NCI-H2107 treated with DMSO at 0.1 percent for 48 hours (cell line): ENCODE data around the gene CCDC136.

Experiments used
- DNase-seq: peaks from one replicate; lab custom pipeline; 2025; ENCODE audit not compliant: unreplicated experiment; lab: John Stamatoyannopoulos, UW

CCDC136 gene

DNA sequence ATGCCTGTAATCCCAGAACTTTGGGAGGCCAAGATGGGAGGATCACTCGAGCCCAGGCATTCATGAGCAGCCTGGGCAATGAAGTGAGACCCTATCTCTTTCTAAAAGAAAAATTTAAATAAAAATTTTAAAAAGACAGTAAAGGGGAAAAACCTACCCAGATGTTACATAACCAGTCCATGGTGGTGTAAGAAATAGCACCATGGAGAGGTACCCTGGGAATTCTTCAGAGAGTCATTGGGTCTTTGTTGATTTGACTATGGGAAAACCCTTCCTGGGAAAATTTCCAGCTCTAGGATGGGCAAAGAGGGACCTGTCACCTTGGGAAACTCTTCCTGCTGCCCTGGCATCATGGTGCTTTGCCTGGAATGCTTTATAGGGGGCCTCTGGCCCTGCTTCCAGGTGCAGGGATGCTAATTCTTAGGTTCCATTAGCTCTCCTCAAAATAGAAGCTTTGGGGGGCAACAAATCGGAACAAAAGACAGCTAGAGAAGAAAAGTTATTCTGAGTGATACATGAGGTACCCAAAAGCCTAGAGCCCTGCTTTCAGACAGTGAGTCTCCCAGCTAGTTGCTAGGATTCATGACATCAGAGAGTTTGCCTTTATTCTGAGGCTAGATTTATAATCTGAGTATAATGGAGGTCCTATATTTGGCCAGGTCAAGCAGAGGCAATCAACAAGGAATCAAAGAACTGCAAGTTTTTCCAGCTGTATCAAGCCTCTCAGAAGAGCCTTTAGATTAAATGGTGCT lies 10.1 kb downstream of the CCDC136 start:
- DNase-seq = no peak

DNA sequence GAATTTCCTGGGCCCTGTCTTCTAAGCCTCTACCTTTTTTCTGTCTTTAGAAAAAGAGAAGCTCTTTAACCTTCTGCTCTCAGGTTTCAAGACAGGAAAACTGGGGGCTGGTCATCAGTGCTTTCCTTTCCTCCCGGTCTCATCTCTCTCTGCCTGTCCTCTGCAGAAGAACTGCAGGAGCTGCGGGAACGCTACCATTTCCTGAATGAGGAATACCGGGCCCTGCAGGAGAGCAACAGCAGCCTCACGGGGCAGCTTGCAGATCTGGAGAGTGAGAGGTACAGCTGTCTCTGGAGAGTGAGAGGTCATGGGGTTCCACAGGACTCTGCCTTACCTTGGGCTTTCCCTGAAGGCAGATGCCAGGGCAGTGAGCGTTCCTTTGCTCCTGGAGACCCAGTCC lies 12.7 kb downstream of the CCDC136 start:
- no peak for DNase-seq

DNA sequence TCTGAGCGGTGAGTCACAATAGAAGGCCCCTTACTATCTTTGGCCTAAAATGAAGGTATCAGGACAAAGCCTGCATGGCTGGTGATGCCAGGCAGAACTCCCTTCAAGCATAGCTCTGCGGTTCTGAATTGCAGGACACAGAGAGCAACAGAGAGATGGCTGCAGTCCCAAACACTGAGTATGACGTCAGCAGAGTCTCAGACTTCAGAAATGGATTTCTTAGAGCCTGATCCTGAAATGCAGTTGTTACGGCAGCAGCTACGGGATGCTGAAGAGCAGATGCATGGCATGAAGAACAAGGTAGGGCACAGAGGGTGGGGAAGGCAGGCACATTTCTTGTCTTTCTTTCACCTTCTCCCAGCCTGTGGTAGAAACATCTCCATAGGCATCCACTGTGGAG lies 13.5 kb downstream of the CCDC136 start:
- DNase-seq = no peak

DNA sequence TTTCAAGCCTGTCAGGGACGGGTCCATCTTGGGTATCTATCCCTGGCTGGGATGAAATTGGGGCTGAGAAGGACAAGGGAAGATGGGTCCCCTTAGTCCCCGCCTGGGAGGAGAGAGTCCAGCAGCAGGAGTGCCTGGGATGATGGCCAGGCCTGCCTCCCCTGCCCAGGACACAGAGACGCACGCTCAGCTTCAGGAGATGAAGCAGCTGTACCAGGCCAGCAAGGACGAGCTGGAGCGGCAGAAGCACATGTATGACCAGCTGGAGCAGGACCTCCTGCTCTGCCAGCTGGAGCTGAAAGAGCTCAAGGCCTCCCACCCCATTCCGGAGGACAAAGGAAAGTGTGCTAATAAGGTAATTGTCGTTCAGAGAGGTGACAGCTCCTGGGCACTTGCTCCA lies 15.4 kb downstream of the CCDC136 start:
- DNase-seq = no peak

DNA sequence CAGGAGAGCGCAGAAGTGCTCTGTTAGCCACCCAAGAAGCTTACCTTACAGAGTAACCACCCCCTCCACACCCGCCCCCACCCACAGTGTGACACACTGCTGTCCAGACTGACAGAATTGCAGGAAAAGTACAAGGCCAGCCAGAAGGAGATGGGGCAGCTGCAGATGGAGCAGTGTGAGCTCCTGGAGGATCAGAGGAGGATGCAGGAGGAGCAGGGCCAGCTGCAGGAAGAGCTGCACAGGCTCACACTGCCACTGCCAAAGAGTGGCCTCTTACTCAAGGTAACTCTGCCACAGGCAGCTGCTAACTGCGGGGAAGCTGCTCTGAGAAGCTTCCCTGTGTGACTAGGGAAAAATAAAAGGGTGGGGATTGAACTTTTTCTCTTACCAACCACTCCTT lies 17.6 kb downstream of the CCDC136 start:
- DNase-seq = no peak

DNA sequence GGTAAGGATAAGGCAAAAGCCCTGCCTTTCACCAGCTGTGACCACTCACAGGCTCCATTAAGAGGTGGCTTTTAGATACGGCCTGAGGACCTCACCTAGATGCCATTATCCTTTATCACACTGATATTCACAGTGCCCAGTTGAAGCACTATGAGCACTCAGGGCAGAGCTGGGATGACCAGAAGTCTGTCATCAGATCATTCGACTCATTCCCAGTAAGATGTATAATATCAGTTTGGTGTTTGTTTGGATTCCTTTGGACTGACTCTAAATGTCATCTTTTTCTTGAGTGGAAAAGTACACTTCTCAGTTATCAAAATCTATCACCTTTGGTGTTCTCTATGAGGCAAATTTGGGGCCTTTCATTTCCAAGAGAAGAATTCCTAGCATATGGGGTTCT lies 18.7 kb downstream of the CCDC136 start:
- DNase-seq = no peak

DNA sequence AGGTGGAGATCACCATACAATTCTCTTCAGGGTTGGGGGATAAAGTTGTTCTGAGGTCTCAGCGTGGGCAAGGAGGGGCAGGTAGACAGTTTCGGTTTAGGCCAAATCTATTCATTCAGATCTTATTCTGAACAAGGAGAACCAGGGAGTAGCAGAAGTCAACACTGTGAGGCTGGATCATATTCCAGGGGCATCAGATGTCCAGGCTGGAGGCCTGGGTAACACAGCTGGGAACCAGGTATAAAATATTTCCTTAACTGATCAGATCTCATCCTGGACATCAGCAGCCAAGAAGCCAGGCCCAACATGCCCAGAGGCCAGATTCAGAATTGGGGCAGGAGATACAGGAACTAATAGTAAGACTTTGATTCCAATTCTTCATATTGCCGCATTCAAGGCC lies 19.2 kb downstream of the CCDC136 start:
- DNase-seq = no peak

DNA sequence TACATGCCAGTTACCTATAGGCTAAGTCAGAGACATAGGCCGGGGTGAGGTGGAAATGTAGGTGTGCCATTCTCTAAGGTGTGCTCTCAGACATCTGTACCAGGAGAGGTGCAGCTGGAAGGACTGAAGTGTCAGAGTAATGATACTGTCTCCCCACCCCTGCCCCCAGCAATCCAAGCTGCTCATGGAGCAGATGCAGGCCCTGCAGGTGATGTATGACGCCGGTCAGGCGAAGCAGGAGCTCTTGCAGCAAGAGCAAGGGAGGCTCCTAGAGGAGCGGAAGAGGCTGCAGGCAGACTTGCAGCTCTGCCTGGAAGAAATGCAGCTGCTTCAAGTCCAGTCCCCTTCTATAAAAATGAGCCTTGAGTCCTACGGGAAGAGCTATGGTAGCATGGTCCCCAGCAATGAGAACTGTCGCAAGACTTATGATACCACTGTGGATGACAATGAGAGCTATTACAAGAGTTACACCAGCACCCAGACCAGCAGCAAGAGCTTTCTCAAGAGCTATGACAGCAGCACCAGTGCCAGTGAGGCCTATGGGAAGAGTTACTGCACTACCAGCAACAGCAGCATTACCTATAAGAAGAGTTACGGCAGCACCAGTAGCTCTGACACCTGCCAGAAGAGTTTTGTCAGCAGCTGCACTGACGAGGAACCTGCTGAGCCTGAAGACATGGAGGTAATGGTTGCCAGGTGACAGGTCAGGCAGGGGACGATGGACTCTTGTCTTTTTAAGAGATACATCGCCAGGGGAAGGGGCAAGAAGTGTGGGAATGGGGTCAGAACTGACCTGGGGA lies 20.1 kb downstream of the CCDC136 start:
- peak; percentile 67 for DNase-seq

DNA sequence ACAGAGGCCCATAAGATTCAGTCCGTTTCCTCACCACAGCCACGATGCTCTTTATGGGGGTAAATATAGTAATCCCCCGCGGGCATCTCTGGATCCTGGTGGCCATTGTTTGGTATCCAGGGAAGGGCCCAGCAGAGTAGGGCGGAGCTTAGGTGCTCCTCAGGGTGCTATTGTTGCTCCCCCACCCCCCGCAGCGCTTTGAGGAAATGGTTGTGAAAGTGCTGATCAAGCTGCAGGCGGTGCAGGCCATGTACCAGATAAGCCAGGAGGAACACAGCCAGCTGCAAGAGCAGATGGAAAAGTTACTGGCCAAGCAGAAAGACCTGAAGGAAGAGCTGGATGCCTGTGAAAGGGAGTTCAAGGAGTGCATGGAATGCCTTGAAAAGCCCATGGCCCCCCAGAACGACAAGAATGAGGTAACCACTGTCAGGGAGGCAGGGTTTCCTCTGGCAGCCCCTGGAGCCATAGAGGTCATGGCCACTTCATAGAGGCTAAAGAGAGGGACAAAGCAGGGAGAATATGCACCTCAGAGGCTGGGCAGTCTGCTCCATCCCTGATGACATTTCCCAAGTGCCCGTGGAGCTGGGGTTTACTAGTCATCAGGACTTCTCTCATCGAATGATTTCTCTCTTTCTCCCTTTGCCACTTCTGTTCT lies 20.9 kb downstream of the CCDC136 start:
- DNase-seq = peak; percentile 92

DNA sequence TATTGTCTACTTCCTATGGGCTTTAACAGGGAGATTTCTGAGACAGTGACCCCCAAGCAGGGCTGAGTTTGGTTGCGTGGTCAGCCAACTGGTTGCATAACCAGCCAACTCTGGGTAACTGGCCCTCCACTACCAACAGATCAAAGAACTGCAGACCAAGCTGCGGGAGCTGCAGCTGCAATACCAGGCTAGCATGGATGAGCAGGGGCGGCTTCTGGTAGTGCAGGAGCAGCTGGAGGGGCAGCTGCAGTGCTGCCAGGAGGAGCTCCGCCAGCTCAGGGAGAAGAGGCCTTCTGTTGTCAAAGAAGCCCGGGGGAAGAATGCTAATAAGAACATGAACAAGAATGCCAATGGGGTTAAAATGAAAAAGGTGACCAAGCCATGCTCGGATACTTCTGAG lies 22.7 kb downstream of the CCDC136 start:
- DNase-seq = no peak

DNA sequence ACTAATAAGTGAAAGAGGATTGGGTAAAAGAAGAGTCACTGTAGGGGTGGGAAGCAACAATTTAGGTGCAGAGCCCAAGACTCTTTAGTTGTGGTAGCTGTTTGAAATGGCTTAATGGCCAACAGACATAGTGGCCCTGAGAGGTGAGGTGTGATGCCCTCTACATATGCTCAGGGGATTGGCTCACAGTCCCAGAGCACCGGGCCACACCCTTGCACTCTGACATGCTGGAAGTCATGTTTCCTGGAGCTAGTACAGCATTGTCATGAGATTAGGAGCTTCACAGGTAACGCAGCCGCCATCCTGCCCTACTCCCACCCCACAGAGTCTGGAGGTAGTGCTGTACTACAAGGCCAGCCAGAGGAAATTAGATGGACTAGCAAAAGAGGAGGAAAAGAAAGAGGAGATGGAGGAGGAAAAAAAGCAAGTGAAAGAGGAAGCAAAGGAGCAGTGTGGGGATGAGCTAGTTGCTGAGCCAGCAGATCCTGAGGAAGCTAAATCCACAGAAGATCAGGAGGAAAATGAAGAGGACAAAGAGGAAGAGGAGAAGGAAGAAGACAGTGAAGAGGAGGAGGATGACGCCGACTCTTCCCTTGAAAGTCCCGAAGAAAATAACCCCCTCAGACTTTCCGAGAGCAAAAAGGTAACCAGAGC lies 23.6 kb downstream of the CCDC136 start:
- no peak for DNase-seq

DNA sequence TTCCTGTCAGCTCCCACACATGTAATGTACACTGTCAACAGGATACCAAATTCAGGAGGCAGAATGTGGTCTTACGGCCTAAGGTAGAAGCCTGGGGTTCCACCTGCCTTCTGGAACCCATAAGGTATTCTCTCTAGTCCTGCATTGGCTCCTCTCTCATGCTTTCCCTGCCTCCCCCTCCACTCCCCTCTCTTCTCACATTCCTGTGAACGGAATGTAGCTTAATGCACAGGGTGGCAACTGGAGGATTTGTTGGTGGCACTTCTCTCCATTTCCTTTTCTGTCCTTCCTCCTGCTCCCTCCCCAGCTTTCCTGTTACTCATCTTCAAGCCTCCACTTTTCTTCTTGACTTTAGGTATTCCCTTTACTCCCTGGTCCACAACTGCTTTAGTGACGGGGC lies 26.9 kb downstream of the CCDC136 start:
- no peak for DNase-seq

DNA sequence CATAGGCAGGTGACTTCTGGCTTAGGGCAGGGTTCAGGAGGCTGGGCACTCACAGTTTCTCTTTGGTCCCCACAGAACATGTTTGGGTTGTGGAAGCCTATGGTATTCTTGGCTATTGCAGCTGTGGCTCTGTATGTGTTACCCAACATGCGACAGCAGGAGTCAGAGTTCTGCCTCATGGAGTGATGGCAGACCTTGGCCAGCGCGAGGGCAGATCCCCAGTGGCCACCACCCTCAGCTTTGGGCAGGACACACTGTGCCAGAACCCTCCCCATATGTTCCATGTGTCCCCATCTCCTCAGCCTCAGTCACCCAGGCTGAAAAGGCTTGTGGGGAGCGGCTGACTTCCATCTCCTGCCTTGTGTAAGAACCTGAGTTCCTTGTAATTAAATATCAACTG lies 30.0 kb downstream of the CCDC136 start:
- no peak for DNase-seq

DNA sequence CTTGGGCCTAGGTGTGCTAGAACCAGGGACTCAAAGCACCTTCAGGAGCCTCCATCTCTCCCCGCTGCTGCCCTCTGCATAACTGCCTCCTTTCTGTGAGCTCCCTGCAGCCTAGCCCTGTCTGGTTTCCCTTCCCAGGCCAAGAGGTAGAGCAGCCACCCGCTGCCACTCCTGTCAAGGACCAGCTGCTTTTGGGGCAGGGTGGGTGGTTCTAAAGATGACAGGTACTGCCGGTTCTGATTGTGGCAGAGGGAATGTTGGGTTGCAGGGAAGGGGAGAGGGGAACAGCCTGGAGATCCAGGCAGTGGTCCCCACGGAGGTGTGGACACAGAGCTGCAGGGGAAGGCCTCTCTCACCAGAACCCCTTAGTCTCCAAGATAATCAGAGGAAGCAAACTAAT lies 34.7 kb downstream of the CCDC136 start:
- no peak for DNase-seq

DNA sequence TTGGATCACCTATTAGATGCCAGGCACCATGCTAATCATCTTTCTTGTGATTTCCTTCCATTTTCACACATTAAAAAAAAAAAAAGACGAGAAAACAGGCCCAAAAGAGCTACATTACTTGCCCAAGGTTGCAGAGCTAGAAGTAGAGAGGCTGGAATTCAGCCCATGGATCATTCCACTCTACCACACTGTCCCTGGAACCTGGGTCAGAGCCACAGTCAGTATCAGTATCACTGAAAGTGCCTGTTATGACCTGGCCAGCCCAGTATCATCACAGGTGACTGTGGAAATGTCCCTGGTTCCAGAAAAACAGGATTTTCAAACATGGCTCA lies 35.1 kb downstream of the CCDC136 start:
- DNase-seq = no peak

DNA sequence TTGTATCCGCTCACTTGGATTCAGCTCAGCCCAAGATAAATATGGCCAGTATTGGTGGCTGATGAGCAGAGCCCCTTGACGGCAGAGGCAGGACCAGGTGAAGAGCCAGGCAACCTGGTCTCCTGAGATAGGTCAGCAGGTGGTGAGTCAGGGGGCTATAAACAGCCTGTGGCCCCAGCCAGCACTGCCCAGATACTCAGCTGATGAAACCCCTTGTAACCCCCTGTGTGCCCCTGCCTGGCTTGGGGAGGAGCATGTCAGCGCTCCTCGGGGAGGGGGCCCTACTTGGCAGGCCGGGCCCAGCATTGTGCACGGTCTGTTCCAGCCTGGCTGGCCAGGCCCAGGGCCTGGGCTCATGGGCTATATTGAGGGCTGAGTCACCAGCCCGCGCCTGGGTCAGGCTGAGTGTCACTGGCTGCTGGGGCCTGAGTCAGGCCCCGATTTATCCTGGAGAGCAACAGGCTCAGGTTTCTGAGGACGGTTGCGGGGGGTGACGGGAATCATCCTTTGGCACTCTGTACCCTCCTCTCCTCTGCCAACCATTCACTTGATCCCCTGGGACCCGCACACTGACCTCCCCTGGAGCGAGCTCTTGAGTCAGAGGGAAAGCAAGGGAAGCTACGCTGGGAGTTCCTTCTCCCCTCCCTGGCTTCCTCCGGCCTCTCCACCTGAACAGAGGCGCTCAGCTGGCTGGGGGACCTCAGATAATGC lies 35.6 kb downstream of the CCDC136 start:
- DNase-seq = peak; percentile 8

DNA sequence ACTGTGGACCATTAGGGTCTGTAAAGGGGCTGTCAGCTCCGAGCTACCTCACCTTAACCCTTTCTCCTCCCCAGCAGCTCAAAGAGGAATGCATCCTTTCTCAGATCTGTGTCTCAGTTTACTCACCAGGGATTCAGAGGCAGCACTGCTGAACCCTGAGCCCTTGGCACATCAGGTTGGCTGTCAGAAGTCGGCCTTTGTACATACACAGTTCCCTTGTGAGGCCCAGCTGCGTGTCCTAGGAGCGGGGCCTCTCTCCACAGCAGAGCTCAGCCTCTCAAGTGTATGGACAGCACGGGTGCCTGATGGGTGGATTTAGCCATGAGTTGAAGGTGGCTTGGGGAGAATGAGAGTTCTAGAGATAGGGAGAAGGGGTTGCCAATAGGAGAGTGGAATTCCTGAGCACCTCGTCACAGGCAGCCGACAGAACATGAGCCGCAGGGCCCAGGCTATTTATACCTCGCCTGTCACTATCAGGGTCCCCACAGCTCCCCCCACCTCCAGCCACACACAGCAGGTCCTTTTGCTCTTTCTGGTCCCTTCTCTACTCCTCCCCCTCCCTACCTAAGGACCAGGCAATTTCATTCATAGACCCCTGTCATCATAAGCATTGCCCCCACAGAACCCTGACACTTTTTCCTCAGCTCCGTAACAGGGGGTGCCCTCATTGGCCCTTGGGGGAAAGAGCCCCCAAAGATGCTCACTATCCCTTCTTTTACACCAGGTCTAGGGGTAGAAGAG lies 36.4 kb downstream of the CCDC136 start:
- DNase-seq = no peak

DNA sequence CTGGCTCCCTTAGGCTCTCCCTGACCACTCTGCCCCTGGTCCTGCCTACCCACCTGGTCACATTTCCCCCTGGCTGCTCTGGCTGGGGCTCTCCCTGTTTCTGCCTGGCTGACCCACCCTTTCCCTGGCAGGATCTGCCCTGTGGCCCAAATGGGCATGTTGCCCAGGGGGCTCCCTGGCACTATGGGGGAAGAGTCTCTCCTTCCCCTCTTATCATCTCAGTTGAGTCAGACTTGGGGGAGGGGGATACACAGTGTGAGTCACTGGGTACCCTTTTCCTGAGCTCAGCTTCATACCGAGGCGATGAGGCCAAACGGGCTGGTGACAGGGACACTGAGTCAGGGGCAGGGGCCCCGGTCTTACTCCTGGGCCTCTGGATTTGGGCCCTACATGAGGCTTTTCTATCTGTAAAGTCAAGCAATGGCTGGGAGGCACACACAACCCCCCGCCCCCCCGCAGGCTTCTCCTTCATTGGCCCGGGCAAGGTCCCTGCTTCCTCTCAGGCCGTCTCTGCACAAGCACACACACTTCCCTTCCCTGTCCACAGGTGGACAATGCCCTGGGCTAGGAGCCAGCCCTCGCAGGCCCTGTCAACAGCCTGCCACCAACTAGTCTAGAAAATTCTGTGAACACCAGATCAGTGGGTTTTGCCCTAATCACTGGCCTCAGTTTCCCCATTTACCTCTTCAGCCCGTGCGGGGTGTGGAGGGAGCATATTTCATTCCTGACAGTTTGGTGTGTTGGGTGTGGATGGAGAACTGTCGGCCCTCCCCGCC lies 37.8 kb downstream of the CCDC136 start:
- no peak for DNase-seq
